Parathyroid adenoma (tissue), 2 donors: Measurements from ENCODE around the gene PAAF1.

Experiments used
- H2AFZ ChIP-seq: fragments of 300-600 bp; sonication (generic); one replicate; pipeline ENCODE4 v1.7.0; 2017; ENCODE audit warnings: antibody characterized with exemption, mild to moderate bottlenecking
- H3K27ac ChIP-seq: fragments of 300-600 bp; sonication (generic); one replicate; pipeline ENCODE4 v1.7.0; 2017
- H3K27me3 ChIP-seq: fragments of 300-600 bp; sonication (generic); one replicate; pipeline ENCODE4 v1.7.0; 2017; ENCODE audit warnings: low read length; ENCODE audit not compliant: control insufficient read depth, insufficient read depth
- H3K36me3 ChIP-seq: fragments of 300-600 bp; sonication (generic); one replicate; pipeline ENCODE4 v1.7.0; 2017; ENCODE audit warnings: low read length; ENCODE audit not compliant: control insufficient read depth, insufficient read depth
- H3K4me1 ChIP-seq: fragments of 300-600 bp; sonication (generic); one replicate; pipeline ENCODE4 v1.7.0; 2017; ENCODE audit warnings: control low read depth
- H3K4me2 ChIP-seq: fragments of 300-600 bp; sonication (generic); one replicate; pipeline ENCODE4 v1.7.0; 2017; ENCODE audit warnings: low read length
- H3K4me3 ChIP-seq: fragments of 300-600 bp; sonication (generic); one replicate; pipeline ENCODE4 v1.7.0; 2017; ENCODE audit warnings: low read depth, low read length
- H3K79me2 ChIP-seq: fragments of 300-600 bp; sonication (generic); one replicate; pipeline ENCODE4 v1.7.0; 2017; ENCODE audit warnings: control low read depth
- H3K9ac ChIP-seq: fragments of 300-600 bp; sonication (generic); one replicate; pipeline ENCODE4 v1.7.0; 2017; ENCODE audit warnings: mild to moderate bottlenecking
- H3K9me3 ChIP-seq: fragments of 300-600 bp; sonication (generic); one replicate; pipeline ENCODE4 v1.7.0; 2017; ENCODE audit warnings: low read length; ENCODE audit not compliant: control insufficient read depth
- TF ChIP-seq, protein P1 (sequence below): fragments of 300-600 bp; sonication (generic); IDR thresholded peaks from one replicate; pipeline ENCODE4 v1.7.0; 2017; ENCODE audit warnings: antibody characterized with exemption, mild to moderate bottlenecking
- donor health status: primary hyperparathyroidism.

PAAF1 gene

DNA sequence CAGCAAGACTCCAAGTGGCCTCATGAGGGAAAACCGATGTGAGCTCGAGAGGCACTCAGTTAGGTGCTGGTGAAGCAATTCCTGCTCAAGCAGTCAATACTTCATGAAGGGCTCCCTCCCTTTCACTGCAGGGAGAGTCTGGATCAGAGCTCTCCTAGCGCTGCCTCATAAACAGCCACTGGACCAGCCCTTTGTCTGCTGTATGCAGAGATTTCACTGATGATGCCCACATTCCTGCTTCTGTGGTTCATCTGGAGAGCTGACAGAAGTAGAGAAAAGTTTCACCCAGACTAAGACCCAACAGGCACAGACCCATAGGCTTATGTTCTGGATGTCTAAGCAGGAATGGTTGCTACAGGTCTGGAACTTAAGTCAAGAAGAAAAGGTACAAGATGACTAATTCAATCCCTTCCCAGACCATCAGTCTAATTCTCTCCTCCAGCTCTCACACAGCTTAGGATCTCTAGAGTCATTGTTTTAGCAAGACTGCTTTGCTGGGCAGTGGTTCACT lies 101.8 kb downstream of the PAAF1 start:
- TF ChIP-seq, protein P1, sequence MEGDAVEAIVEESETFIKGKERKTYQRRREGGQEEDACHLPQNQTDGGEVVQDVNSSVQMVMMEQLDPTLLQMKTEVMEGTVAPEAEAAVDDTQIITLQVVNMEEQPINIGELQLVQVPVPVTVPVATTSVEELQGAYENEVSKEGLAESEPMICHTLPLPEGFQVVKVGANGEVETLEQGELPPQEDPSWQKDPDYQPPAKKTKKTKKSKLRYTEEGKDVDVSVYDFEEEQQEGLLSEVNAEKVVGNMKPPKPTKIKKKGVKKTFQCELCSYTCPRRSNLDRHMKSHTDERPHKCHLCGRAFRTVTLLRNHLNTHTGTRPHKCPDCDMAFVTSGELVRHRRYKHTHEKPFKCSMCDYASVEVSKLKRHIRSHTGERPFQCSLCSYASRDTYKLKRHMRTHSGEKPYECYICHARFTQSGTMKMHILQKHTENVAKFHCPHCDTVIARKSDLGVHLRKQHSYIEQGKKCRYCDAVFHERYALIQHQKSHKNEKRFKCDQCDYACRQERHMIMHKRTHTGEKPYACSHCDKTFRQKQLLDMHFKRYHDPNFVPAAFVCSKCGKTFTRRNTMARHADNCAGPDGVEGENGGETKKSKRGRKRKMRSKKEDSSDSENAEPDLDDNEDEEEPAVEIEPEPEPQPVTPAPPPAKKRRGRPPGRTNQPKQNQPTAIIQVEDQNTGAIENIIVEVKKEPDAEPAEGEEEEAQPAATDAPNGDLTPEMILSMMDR, result no peak
- Histone ChIP-seq H3K36me3 (no peaks in the 10 kb centered on the region), H2AFZ (no peak overlapping the region)

DNA sequence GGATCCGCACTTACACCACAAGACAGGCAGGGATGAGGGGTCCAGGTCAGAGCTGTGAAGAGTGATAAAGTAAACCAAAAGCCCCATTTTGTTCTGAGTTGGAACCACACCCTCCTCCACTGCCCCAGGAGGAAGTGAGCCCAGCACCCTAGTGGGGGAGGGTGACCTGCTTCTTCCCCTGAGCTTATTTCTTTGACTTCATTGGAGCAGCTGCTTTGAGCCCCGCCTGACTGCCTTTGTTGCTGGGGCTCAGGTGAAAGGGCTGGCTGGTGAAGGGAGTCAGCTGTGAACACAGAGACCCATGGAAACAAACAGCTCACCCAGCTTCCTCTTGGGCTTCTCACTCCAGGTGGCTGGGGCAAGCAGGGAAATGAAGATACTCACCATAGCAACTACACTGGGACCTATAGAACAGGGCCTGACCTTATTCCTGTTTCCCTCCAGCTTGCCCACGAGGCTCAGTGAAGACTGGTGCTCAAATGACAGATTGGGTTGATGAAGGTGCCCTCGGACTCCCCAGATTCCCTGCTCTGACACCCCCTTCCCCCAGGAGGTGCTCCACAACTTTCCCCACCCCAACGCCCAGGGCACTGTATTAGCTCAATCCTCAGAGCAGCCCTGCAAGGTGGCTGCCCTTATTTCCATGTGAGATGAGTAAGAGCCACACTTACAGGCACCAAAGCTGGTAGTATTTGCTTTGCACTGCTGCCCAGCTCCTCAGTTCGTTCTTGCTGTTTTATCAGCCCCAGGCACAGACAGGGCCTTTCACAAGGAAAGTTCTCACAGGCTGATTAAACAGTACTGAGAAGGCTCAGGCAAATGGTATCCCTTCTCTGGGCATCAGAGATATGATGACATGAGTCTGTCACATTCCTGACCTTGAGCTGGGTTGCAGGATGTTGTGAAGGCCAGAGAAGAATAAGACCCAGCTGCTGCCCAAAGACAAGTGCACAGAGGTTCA lies 103.5 kb downstream of the PAAF1 start:
- no peaks in the 10 kb centered on the region for H3K4me1 ChIP-seq

More for the DNA sequence above, 101.8 kb downstream of the PAAF1 start:
- no peaks in the 10 kb centered on the region for H3K79me2 ChIP-seq
- no peak overlapping the region for H3K9ac ChIP-seq
- no peaks in the 10 kb centered on the region for H3K9me3 ChIP-seq
- H3K4me1 ChIP-seq, result no peaks in the 10 kb centered on the region
- no peak overlapping the region for H3K4me2 ChIP-seq
- H3K4me3 ChIP-seq, result no peak overlapping the region
- no peak overlapping the region for H3K27ac ChIP-seq
- H3K27me3 ChIP-seq, result no peaks in the 10 kb centered on the region

More for the DNA sequence above, 103.5 kb downstream of the PAAF1 start:
- H3K27me3 ChIP-seq, result no peaks in the 10 kb centered on the region
- no peaks in the 10 kb centered on the region for H3K36me3 ChIP-seq
- no peak overlapping the region for H3K9ac ChIP-seq
- H3K79me2 ChIP-seq, result no peaks in the 10 kb centered on the region
- H3K27ac ChIP-seq, result no peak overlapping the region
- H2AFZ ChIP-seq, result no peak overlapping the region
- no peak overlapping the region for H3K4me3 ChIP-seq
- TF ChIP-seq, protein P1, result no peak
- H3K4me2 ChIP-seq, result no peak overlapping the region
- H3K9me3 ChIP-seq, result no peaks in the 10 kb centered on the region
